Effector CD8-positive, alpha-beta T cell (primary cell): Measurements from ENCODE around the gene BZW1.

Experiments used
- DNase-seq: peaks from one replicate; lab custom pipeline; 2025; lab: John Stamatoyannopoulos, UW
- total RNA-seq, 4 experiments: gene quantifications; one replicate each; lab custom pipeline; 2026; lab: John Stamatoyannopoulos, UW

The BZW1 gene
- total RNA-seq: 180 to 380 (median 230) reads per million in 4 experiments

DNA sequence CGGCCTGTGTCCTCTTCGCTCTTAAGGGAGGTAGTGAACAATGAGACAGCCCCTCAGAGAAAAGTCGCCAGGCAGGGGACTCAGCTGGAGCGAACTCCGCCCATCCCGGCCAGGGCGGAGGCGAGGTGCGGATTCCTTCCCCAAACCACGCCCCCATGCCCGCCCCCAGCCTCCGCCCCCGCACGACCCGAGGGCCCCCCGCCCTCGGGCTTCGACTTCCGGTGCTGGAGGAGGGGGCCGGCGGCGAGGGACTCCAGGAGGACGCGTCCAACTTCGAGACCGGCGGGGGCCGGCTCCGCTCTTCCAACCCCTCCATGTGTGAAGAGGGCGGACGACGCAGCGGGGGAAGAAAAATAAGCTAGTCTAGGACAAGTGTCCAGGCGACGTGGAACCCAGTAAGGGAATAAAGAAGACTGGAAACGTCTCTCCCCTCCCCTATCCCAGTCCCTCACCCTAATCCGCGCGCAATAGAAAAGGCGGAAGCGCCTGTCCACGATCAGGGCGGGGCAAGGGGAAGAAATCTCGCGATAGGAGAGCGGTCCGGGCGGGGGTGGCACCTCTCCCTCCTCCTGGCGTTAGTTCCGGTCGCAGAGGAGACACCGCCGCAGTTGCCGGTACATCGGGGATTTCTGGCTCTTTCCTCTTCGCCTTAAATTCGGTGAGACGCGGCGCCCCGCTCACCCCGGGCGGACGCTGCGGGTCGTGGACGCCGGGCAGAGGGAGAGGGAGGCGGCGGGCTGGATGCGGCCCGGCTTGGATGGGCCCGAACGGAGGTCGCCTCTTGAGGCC, at the start of gene BZW1:
Gene BZW1 (plus strand): TSS at position 578 of the 789 bp plus-strand sequence. CDS start 1,308 bp downstream, outside the sequence.
- peak; percentile 95 for DNase-seq

GRCh38 chr2:200762127-200762526, 49.6 kb upstream of the BZW1 start:
- no peak for DNase-seq

DNA sequence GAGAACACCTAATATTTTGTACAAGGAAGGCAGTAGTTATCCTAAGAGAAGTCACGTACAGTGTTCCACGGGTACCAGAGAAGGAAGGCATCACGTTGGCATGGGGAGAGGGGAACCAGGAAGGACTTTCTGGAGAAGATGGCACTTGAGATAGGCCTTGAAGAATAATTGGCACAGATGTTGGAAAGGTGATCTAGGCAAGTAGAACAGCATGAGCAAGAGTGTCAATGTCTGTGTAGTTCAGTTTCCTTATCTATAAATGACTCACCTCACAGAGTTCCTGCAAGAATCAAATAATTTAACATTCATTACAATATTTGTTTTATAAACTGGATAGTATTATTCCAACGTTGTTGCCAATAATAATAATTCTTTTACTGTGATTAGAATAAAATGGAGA, 48.3 kb upstream of the BZW1 start:
- DNase-seq: no peak

- DNase-seq: no peak
Measured at GRCh38 chr2:200765139-200765951, 46.4 kb upstream of the BZW1 start.

DNA sequence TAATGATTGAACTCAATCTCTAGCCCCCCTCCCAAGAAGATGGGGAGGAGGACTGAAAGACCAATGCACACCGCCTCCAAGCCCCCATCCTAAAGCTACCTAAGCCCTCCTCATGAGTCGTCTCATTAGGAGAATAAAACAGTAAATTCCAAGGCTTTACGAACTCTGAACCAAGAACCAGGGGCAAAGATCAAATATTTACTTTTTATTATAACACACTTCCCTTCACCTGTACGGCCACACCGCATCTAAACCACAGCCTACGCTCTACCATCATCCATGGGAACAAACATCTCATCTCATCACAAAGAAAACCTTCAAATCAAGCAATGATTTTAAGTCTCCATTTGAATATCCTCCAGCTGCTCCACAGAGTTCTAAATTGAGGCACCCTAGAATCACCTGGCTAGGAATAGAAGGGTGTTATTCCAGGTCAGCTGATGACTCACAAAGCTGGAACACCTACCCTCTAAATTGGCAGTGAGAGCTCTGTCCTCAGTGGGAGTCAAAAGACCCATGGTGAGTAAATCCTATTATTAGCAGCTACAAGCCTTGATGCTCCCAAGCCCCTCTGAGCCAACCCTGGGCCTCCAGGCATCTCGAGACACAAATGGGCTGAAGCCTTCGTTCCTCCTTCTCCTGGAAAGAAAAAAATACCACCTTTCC, 45.6 kb upstream of the BZW1 start:
- no peak for DNase-seq

- DNase-seq: no peak
Measured at GRCh38 chr2:200767111-200767885, 44.4 kb upstream of the BZW1 start.

- DNase-seq: no peak
Measured at GRCh38 chr2:200770847-200771246, 40.9 kb upstream of the BZW1 start.

DNA sequence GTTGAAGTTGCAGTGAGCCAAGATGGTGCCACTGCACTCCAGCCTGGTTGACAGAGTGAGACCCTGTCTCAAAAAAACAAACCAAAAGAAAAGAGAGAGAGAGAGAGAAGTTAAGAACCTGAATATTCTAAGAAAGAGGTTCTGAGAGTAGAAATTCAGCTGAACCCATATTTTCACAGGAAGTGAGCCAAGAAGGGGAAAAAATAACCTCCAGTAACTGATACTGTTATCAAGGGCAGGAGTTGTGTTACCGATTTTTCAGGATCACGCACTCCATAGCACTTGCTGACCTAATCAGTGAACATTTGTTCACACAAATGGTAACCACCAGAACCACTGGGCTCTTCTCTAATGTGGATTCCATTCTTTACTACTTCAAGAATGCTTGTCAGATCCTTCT, 39.1 kb upstream of the BZW1 start:
- DNase-seq: no peak

DNA sequence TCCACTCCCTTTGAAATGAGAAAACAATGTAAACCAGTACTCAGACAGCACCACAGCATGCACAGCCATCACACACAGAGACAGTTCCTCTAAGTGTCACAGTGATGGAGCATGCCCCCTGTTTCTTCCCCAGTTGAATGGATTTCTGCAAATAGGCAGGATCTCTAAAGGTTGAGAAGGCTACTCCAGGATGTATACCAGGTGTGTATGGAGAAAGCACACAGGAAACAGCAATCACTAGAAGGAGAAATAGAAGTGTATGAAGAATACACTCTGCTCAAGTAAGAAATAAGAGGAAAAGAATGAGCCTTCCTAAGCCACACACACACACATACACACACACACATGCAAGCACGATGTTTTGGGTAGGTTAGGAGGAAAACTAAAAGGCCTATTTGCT, 38.6 kb upstream of the BZW1 start:
- DNase-seq: no peak

DNA sequence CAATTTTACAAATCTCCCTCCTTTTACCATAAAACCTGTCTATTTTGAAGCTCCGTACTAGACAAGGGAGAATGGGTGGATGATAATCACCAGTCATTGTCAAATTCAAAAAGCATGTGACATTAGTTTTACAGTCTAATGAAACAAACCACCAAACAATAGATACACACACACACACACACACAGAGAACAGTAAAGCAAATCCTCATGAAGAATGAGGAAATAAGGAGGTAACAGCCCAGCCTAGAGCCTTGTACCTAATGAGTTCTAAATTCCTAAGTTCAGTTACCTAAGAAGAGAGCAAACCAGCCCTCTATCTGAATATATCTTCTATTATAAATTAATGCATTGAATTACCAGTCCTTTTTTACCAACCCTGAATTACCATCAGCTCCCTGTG, 36.8 kb upstream of the BZW1 start:
- DNase-seq: no peak

GRCh38 chr2:200777275-200777674, 34.4 kb upstream of the BZW1 start:
- no peak for DNase-seq

GRCh38 chr2:200778038-200778437, 33.7 kb upstream of the BZW1 start:
- no peak for DNase-seq

DNA sequence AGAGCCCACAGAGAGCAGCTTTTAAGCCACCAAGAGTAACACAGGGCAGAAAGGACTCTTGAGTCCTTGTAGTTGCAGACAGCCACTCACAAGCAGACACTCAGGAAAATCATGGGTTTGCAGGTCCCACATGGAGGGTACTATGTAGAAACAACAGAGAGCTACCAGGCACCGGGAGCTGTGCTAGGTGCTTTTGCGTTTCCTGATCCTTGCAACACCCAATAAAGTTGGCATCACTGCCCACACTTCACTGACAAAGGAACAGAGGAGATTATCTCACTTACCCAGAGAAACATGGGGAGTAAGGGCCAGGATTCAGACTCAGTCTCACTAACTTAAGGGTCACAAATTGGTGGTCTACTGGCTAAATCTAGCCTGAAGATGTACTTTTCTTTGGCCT, 32.5 kb upstream of the BZW1 start:
- no peak for DNase-seq

- DNase-seq: no peak
Measured at GRCh38 chr2:200781616-200782015, 30.1 kb upstream of the BZW1 start.

- DNase-seq: no peak
Measured at GRCh38 chr2:200782251-200782650, 29.5 kb upstream of the BZW1 start.

DNA sequence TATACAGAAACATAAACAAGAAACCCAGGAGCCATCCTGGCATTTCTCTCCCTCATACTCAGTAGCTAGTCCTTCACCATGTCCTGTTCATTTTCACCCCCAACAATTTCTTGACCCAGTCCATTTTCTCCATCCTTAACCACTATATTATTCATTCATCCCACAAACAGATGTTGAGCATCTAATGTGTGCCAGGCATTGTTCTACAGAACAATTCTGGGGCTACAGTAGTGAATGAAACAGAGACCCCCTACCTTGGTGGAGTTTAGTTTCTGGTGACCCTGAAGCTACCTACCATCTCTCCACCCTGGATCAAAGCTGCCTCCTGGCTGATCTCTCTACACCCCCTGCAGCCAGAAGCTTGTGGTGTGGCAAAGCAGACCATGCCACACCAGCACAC, 27.5 kb upstream of the BZW1 start:
- no peak for DNase-seq

GRCh38 chr2:200786423-200786822, 25.3 kb upstream of the BZW1 start:
- DNase-seq: no peak

DNA sequence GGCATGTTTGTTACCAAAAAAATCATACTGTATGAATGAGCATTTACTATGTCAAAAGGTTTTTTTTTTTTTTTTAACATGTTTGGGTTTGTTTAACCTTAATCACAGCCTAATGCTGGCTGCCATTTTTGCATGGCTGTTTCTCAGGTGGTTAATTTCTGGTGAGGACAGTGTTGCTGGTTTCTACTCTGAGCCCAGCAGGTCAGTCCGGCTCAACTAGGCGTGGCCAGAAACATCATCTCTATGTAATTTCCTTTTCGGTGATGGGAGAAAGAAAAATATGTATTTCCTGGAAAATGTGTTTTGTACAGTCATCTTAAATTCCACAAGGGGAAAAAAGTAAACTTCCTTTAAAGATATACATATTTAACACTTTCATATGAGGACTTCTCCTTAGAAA, 24.9 kb upstream of the BZW1 start:
- DNase-seq: no peak

DNA sequence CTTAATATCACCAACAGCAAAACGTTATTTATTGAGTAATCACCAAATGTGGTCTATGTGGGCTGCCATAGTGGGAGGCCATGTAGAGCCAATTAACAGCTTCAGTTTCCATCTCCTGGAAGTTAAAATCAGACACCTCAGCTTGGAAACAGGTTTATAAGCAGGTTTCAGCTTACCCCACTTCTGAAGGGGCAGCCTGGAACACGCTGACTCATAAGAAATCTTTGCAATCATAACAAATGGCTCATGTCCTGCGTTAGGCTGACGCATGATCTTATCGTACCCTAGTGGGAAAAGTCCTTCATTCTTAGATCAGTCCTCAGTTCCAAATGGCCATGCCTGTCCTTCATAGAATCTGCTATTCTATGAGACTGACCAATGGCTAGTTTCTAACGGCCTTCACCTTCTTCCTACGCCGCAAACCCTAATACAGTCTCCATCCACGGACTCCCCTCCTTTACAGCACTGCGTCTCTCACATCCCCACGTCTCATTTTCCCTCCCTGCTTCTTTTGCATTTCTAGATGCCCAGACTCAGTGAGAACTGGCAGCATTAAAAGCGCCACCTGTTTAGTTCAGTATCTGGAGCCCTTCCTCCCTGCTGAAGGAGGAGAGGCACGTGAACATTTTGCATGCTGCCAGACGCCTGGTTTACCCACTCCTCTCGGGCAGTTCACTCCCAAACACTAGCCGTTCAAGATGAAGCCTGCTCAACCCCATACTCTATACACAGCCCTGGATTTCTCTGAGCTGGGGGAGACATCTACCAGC, 24.2 kb upstream of the BZW1 start:
- DNase-seq: no peak

DNA sequence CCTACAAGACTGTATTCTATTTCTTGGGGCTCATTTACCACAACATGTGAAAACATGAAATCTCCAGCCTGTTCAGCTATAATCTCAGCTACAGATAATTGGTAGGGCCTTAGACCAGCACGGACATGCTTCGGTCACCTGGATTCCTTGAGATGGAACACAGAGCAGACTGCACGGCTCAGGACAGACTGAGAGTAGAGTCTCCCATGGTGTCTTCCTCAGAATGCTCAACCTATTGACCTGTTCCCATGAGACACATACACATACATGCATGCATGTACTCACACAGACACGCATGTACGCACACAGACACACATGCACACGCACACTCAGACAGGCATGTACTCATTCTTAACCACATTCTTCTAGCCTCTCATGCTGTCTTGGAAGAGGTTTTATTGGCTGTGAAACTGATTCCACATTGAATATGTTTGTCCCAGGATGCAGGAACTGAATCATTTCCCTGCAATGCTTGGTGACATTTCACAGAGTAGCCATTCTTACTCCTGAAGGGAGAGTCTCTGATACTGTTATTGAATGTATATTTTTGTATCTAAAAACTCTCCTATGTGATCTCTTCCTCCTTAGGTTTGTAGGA, 23.5 kb upstream of the BZW1 start:
- no peak for DNase-seq

DNA sequence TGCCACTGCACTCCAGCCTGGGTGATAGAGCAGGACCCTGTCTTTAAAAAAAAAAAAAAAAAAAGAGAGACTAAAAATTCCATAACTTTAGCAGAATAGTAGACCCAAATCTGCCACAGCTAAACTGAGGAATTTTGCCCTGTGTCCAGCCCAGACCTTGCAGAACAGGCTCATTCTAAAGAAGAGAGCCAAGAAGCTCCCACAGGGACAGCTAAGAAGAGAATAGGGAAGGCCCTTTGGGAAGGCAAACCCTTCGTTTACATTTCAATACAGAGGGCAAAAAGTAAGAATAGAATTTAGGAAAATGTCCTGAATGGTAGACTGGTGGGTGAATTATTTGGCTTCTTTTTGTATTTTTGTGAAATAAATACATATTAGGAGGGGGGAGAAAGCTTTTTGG, 21.5 kb upstream of the BZW1 start:
- DNase-seq: no peak
